HG02763 (cell line): ENCODE data around the gene SELENOT.
"Not testable (repeated sequence)": the region's sequence is repeated elsewhere in the genome, so short reads cannot be mapped to it uniquely, and the experiment has no call there.

Experiments
- ATAC-seq: cut with Tn5 transposase; IDR thresholded peaks from one replicate; pipeline ENCODE4 v1.9.1; 2021; ENCODE audit warnings: mild to moderate bottlenecking, moderate library complexity; ENCODE audit not compliant: unreplicated experiment

The SELENOT gene, protein sequence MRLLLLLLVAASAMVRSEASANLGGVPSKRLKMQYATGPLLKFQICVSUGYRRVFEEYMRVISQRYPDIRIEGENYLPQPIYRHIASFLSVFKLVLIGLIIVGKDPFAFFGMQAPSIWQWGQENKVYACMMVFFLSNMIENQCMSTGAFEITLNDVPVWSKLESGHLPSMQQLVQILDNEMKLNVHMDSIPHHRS

DNA sequence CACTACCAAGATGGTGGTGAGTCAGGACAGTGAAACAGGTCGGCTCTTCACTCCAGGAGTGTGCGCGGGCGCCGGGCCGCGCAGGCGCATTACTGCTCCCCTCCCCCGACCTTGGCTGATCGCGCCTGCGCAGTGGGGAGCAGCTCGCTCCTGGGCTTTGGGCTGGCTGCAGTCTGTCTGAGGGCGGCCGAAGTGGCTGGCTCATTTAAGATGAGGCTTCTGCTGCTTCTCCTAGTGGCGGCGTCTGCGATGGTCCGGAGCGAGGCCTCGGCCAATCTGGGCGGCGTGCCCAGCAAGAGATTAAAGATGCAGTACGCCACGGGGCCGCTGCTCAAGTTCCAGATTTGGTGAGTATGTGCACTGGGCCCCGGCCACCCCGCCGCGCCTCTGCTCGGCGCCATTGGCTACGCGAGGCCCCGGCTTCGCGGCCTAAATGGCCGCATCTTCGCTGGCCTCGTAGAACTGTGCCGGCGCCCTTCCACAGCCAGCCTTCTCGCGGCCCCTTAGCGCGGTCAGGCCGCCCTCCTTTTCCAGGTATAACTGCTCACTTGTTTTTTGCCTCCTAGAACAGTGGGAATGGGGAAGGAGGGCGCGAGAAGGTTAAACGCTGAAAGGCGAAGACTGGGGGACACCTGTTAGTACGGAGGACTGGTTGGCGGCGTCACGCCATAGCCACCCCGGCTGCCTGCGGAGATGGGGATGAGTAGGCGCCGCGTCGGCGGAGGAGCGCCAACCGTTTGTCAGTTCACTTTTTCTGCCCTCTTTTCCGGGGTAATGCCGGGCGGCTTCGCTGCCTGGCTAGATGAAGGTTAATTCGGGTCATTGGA, at the start of gene SELENOT:
Gene SELENOT (plus strand): TSS at position 169 of the 827 bp plus-strand sequence. CDS start 42 bp downstream, at position 211.
- ATAC-seq: peak; percentile 58

DNA sequence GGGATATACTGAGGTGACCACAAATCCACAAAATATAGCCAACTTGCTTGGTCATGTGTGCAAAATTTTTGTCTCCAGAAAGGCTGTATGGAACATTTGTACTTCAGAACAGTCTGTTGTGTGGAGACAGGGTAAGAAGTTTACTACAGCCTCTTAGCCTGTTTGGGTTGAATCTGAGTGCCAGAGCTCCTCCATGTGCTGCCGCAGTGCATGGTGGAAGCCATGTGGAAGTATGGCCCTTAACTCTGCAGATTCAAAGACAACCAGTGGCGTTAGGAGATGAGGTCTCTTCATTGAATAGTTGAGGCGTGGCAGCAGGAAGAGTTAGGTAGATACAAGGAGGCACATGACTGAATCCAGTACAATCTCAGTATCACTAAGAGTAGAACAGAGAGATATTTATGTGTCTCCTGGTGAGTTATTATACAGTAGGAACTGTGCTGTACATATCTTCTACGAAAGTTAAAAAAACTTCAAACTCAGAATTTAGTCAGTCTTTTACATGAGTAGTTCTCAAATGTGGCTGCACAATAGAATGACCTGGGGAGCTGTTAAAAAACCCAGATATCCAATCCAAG, 47.2 kb upstream of the SELENOT start:
- no peak for ATAC-seq

DNA sequence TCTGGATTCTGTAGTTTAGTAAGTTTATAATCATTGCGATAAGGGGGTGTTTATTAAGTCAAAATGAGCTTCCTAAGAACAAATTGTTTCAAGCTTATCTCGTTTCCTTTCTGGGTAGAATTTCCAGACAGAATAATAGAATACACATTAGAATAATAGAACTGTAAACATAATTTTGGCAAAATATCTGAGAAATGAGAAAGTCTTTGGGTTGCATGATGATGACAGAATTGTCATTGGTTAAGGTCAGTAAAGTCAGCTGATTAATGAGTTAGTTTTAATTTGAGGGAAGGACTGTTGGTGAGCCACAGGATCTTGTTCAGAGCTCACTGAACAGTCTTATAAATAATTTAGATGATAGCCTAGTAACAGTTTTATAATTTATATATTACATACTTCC, 46.3 kb upstream of the SELENOT start:
- no peak for ATAC-seq

DNA sequence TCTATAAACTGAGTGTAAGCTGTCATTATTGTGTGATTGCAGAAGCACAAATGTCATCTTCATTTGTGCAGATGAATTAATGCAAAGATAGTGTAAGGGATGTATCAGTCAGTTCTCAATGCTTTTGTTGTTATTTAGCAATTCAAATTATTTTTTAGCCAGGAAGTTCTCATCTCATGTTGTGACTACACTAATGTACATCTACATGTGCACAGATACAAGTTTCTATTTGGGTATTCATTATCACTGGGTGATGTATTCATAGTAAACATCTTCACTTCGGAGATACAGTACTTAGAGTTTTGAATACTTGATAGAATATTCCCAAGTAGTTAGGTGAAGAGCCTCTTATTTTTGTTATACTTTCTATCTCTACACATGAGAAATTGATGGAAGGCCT, 45.4 kb upstream of the SELENOT start:
- ATAC-seq: no peak

DNA sequence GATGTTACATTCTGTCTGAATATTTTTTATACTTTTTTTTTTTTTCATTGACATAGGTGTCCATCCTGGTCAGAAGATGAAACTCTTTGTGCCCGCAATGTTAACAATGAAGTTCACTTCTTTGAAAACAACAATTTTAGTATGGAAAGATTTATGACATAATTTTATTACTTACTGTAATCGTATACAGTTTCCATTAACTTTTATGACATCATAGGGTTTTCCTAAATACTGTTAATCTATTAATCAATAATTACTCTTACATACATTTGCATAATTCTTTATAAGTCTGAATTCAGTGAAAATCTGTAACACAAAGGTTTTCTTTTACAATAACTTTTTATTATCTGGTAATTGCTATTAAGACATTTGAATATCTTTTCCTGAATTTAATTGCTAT, 38.9 kb upstream of the SELENOT start:
- ATAC-seq: no peak

DNA sequence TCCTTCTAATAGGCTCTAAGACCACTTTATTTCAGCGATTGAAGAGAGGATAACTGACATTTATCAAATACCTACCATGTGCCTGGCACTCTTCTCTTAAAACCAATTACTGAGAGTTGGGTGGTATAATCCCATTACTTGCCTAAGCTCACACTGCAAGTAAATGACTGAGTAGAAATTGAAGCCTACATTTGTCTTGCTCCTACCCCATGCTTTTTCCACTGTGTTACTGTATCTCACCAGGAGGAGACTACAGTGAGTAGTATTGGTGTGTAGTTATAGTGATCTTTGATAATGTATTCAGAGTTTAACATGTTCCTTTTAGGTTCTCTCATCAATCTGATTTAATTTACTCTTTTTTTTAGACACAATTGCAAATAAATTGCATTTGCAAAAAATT, 35.8 kb upstream of the SELENOT start:
- ATAC-seq: no peak

DNA sequence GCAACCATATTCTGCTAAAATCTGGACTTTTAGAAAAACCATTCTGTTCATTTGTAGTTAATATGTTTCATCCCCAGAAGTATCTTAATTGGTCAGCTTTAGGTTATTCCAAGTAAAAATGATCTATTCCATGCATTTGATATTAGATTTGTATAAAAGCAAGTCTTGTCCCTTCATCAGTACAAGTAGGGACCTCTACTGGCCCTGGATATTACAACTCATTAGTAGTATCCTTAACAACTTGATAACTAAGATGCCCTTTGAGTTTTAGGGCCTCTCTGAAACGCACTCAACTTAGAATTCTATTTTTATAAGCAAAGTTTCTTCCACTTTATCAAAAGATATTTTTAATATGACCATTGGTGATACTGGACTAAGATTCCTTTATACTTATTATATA, 25.3 kb upstream of the SELENOT start:
- no peak for ATAC-seq

DNA sequence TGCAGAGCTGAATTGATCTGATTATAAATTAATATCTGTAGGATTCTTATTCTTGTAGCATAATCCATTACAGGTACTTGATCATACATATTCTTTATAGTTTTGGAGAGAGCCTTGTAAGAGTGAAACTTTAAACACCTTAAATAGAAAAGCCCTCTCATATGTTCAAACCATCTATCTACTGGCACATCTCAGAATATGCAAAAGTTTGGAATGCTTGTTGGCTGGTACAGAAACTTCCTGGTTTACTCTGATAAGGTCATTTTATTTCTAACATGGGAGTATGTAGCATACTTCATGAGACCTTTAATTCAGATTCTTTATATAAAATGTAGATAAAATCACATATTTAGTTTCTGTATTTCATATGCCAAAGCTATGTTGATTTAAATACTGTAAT, 21.9 kb upstream of the SELENOT start:
- ATAC-seq: no peak

DNA sequence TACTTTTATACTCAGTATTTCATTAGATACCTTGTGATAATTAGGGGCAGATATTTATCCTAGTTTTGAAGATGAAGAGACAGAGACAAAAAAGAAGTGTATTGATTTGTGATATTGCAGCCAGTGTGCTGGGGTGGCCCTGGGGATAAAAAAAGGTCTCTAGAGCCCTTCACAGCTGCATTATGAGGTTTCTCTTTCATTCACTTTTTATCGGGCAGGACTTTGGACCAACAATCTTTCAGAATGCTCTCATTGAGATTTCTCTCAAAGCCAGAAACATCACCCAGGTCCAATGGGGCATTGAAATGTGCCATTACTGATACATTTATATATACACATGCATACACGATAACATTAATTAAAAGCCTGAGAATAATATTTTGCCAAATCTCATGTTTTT, 20.5 kb upstream of the SELENOT start:
- ATAC-seq: peak; percentile 70

DNA sequence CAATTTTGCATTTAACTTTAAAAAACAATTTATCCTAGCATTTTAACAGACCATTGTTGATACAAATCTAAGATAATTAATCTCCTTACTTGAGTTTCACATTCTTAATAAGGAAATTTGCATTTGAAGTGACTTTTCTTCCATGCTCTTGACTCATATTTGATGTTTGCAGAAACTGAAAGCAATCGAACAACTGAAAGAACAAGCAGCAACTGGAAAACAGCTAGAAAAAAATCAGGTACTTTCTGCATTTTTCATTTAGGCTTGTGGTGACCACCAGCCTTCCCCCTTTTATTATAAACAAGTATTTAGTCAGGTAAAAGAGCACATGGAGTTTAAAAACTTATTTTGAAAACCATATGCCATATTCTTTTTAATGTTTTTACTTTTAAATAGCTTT, 20.1 kb upstream of the SELENOT start:
- ATAC-seq: peak; percentile 55

DNA sequence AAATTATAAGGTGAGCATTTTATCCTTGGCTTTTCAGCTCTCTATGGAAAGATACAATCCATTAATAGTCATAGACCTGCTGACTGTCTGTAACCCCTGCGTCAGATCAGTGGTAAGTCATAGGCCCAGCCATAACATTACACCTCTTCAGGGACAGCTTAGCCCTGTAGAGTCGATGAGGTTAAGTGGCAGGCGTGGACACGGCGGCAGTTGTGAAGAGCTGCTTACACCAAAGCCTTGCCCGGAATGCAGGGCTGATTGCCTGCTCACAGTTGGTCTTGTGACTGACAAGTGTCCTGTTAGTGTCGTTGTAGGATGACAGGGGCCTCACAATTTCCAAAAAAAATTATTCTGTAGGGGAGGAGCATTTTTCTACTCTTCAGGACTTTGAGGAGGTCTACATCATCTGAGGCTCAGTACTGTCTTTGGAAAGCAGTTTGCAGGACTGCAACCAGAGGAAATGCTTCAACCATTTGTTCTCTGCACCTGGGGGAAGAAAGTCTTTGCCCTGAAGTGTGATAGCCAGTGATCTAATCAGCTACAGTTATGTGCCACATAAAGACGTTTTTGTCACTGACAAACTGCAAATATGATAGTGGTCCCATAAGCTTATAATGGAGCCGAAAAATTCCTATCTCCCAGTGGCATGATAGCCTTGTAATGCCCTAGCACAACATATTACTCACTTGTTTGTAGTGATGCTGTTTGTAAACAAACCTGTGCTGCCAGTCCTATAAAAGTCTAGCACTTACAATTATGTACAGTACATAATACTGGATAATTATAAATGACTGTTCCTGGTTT, 14.9 kb upstream of the SELENOT start:
- ATAC-seq: no peak

DNA sequence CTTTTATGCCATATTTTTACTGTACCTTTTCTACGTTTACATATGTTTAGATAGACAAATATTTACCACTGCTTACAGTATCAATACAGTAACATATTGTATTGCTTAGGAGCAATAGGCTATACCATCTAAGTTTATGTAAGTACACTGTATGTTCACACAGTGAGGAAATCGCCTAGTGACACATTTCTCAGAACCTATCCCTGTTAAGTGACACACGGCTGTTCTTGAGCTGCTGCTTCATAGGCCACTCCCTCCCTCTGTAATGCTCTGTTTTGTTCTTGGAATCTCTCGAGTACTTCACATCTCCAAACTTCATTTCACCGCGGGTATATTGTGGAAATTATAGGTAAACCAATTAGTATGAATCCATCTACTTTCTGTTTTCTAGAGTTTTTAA, 13.4 kb upstream of the SELENOT start:
- ATAC-seq: no peak

DNA sequence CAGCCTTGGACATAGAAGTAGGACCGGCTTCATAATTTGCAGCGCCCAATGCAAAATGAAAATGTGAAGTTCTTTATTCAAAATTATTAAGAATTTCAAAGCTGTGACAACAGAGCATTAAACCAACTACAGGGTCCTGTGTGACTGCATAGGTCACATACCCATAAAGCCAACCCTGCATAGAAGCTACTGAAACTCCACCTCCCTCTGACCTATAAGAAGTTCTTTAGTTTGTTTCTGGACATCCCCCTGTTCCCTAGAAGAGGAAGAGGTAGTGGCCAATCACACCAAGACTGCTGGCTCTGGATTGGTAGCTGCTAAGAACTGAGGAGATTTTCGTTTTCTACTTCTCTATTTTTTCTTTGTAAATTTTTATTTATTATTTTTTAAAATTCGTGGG, 9.0 kb upstream of the SELENOT start:
- ATAC-seq: no peak

DNA sequence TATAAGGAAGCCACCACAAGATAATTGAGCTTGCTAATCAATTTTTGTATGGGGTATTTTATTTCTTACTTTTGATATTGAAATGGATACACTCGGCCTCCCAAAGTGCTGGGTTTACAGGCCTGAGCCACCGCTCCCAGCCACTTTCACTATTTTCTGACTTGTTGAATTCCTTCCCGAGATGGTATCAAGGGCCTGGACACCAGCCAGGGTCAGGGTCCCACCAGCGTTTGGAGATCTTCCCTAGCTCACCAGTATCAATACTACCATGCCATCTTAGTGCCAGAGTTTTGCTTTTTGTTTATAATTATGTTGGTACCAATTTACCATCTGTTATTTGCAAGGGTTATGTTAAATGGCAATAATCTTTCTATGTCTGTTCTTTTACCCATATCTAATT, 5.5 kb upstream of the SELENOT start:
- ATAC-seq: no peak

DNA sequence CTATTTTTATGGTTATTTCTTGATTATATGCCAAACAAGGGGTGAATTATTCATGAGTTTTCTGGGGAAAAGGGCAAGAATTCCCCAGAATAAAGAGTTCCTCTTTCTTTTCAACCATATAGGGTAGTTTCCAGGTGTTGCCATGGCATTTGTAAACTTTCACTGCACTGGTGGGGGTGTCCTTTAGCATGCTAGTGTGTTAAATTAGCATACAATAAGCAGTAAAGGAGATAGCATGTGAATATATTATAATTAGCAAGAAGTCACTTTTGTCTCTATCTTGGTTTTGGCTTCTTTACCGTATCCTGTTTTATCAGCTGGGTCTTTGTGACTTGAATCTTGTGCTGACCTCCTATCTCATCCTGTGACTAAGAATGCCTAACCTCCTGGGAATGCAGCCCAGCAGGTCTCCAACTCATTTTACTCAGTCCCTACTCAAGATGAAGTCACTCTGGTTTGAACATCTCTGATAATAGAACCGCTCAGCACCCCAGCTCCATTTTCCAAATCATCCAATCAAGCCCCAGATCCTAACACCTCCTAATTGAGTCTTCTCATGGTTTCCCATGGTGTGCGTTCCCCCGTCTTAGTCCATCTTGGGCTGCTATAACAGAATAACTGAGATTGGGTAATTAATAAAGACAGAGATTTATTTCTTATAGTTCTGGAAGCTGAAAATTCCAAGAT, 3.4 kb upstream of the SELENOT start:
- no peak for ATAC-seq

DNA sequence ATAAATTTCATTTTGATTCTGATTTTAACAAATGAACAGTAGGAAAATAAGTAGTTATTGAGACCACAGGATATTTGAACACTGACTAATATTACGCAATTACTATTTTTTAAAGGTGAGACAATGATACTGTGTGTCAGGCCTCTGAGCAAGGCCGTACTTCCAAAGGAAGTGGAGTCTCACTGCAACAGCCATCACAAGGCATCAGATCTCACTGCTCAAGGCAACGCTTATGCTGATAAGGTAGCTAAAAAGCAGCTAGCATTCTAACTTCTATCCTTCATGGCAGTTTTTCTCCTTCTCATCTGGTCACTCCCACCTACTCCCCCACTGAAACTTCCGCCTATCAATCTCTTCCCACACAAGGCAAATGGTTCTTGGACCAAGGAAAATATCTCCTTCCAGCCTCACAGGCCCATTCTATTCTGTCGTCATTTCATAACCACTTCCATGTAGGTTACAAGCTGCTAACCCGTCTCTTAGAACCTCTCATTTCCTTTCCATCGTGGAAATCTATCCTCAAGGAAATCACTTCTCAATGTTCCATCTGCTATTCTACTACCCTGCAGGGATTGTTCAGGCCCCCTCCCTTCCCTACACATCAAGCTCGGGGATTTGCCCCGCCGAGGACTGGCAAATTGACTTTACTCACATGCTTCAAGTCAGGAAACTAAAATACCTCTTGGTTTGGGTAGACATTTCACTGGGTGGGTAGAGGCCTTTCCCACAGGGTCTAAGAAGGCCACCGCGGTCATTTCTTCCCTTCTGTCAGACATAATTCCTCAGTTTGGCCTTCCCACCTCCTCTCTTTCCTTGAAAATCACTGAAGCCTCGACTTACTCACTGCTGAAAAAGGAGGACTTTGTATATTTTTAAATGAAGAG, 2.2 kb upstream of the SELENOT start:
- not testable (repeated sequence) for ATAC-seq

DNA sequence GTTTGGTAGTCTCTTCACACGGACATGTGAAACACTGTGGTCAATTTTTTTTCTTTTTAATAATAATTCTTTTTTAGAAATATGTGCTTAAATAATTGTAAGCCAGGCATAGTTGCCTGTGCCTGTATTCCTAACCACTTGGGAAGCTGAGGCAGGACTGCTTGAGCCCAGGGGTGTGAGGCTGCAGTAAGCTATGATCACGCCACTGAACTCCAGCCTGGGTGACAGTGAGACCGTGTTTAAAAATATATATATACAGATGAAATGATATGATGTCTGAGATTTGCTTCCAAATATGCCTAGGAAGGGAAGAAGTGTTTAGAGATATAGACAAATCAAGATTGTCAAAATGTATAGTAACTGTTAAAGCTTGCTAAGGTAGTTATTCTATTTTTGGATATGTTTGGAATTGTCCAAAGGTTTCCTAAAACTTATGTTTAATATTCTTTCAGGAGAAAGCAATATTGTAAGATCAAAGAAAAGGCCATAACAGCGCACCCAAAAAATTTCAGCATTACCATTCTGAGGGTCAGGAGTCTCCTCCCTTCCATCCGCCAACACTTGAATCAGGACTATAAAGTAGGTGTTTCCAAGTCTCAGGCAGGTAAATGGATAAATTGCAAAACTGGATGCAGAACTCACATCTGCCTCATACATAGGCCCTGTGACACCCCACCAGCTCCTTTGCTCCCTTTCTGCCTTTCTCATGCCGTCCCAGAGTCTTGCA, 532 bp upstream of the SELENOT start:
- peak; percentile 4 for ATAC-seq

DNA sequence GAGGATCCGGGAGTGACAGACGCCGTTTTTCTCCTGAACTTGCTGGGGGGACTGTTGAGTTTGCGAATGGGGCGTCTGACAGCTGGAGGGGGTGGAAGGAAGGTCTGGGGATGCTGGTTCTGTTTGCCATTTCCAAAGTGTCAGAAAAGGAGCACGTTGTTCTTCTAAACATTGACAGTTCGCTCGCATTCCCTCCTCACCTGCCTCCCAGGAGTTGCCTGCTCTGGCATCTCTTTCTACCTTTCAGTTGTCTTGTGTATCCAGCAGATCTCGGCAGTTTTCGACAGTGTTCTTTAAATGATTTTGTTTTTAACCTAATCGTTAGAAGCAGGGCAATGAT, 829 bp downstream of the SELENOT start:
- ATAC-seq: no peak

DNA sequence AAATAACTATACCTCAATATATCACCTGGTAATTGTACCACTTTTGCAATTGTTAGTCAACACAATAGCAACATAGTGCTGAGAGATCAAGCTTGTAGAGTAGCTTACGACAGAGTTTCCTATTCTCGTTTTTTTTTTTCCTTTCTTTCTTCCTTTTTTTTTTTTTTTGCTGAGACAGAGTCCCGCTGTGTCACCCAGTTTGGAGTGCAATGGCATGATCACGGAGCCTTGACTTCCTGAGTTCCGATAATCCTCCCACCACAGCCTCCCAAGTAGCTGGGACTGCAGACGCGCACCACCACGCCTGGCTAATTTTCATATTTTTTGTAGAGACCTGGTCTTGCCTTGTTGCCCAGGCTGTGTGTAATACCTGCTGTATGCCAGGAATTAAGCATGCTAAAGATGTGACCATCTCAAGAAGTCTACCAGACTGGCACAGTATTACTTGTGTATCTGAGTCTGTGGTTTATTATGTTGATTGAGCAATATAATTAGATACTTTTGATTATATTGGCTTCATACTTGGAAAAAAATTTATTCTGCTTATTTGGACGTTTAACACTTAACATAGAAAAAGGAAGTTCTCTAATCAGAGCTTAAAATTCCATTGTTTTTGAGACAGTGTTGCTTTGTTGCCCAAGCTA, 3.0 kb downstream of the SELENOT start:
- ATAC-seq: no peak
